Upper lobe of left lung (tissue), 4 donors: ENCODE measurements around the gene FBF1.

Experiments
- CTCF ChIP-seq, 6 experiments: fragments of 450-650 bp in 4 of 6; fragments of 200-600 bp in 2 of 6; sonication (generic) in 2 of 6; IDR thresholded peaks; one replicate each; pipeline ENCODE4 v1.5.1; 2016 to 2019; ENCODE audit warnings: antibody characterized with exemption in 6 of 6
- EP300 ChIP-seq, 4 donors: sonication (generic); formaldehyde crosslinking; IDR thresholded peaks; one replicate each; pipeline ENCODE4 v1.5.1; 2017; ENCODE audit warnings: antibody characterized with exemption in 4 of 4, control low read depth in 2 of 4
- POLR2A ChIP-seq, 4 donors: fragments of 450-650 bp; IDR thresholded peaks; one replicate each; pipeline ENCODE4 v1.5.1; 2016 to 2017; ENCODE audit warnings: antibody characterized with exemption in 4 of 4, mild to moderate bottlenecking in 2 of 4
- POLR2AphosphoS5 ChIP-seq, 2 donors: sonication (generic); formaldehyde crosslinking; IDR thresholded peaks; one replicate each; pipeline ENCODE4 v1.5.1; 2017; ENCODE audit warnings: antibody characterized with exemption in 2 of 2

GRCh38 chr17:75965468-75965867 lies 24.6 kb upstream of the FBF1 start:
- TF ChIP-seq POLR2A (IDR thresholded peaks at IDR 0.05) (no peak), CTCF (IDR thresholded peaks at IDR 0.05) (no peak), POLR2AphosphoS5 (IDR thresholded peaks at IDR 0.05) (no peak), EP300 (IDR thresholded peaks at IDR 0.05) (no peak)
